Neural progenitor cell (in vitro differentiated cells): ENCODE measurements around the gene POU5F1. TPM values are rescaled to one million over a fixed set of nuclear protein-coding genes. Genes with fewer than 3 reads are reported as not detected.

Source experiments
- DNase-seq: peaks from one replicate; pipeline ENCODE4 v3.0.0-alpha.2; 2016; ENCODE audit warnings: low spot score
- H2AFZ ChIP-seq: fragments of 200-600 bp; sonication (generic); replicated peaks from 2 replicates; pipeline ENCODE4 v1.6.1; 2016; ENCODE audit warnings: antibody characterized with exemption
- H3F3A ChIP-seq: fragments of 200-600 bp; sonication (generic); 2 replicates; pipeline ENCODE4 v1.6.1; 2016; ENCODE audit warnings: antibody characterized with exemption, low read depth
- H3K27ac ChIP-seq: fragments of 200-600 bp; sonication (generic); 2 replicates; pipeline ENCODE4 v1.5.1; 2016; ENCODE audit warnings: mild to moderate bottlenecking
- H3K27me3 ChIP-seq: fragments of 200-600 bp; sonication (generic); 2 replicates; pipeline ENCODE4 v1.6.1; 2016; ENCODE audit warnings: mild to moderate bottlenecking, moderate library complexity
- H3K36me3 ChIP-seq: fragments of 200-600 bp; sonication (generic); 2 replicates; pipeline ENCODE4 v1.5.1; 2016
- H3K4me1 ChIP-seq: fragments of 200-600 bp; sonication (generic); 2 replicates; pipeline ENCODE4 v1.6.1; 2016; ENCODE audit warnings: mixed run types
- H3K4me2 ChIP-seq: fragments of 200-600 bp; sonication (generic); 2 replicates; pipeline ENCODE4 v1.6.1; 2016
- H3K4me3 ChIP-seq: fragments of 200-600 bp; sonication (generic); 2 replicates; pipeline ENCODE4 v1.5.1; 2016
- H3K79me2 ChIP-seq: fragments of 200-600 bp; sonication (generic); 2 replicates; pipeline ENCODE4 v1.6.1; 2016; ENCODE audit warnings: low read depth
- H3K9ac ChIP-seq: fragments of 200-600 bp; sonication (generic); 2 replicates; pipeline ENCODE4 v1.6.1; 2016
- H3K9me3 ChIP-seq: fragments of 200-600 bp; sonication (generic); 2 replicates; pipeline ENCODE4 v1.5.1; 2016; ENCODE audit warnings: low read depth
- H4K20me1 ChIP-seq: fragments of 200-600 bp; sonication (generic); 2 replicates; pipeline ENCODE4 v1.6.1; 2016; ENCODE audit warnings: low read depth
- H3K27ac Mint-ChIP-seq: 3 replicates; pipeline ENCODE4 v1.8.0; 2021; ENCODE audit warnings: mixed read lengths
- H3K27me3 Mint-ChIP-seq: 2 replicates; pipeline ENCODE4 v1.8.0; 2022; ENCODE audit warnings: low read depth, mild to moderate bottlenecking, inconsistent platforms, moderate library complexity, mixed read lengths; ENCODE audit not compliant: insufficient read depth
- H3K36me3 Mint-ChIP-seq: 3 replicates; pipeline ENCODE4 v1.8.0; 2021; ENCODE audit warnings: mixed read lengths
- H3K4me1 Mint-ChIP-seq: 3 replicates; pipeline ENCODE4 v1.8.0; 2021; ENCODE audit warnings: mixed read lengths
- H3K4me3 Mint-ChIP-seq: 3 replicates; pipeline ENCODE4 v1.8.0; 2021; ENCODE audit warnings: mild to moderate bottlenecking, moderate library complexity, mixed read lengths
- H3K9me3 Mint-ChIP-seq: 3 replicates; pipeline ENCODE4 v1.8.0; 2020; ENCODE audit warnings: mixed read lengths
- CTCF ChIP-seq: fragments of 200-600 bp; sonication (generic); IDR thresholded peaks from 2 replicates; pipeline ENCODE4 v1.5.1; 2017; ENCODE audit warnings: antibody characterized with exemption, mild to moderate bottlenecking
- EZH2 ChIP-seq: fragments of 200-600 bp; sonication (generic); IDR thresholded peaks from 2 replicates; pipeline ENCODE4 v1.6.1; 2017; ENCODE audit warnings: antibody characterized with exemption, mild to moderate bottlenecking, moderate library complexity
- EZH2phosphoT487 ChIP-seq: fragments of 200-600 bp; sonication (generic); IDR thresholded peaks from 2 replicates; pipeline ENCODE4 v1.6.1; 2017; ENCODE audit warnings: antibody characterized with exemption
- total RNA-seq: library from RNA; depleted of rRNA; stranded (reverse); fragments of >200 nt; gene quantifications from 2 replicates; pipeline ENCODE4 v1.2.3, GENCODE V29; 2015; ENCODE audit warnings: low replicate concordance

The POU5F1 gene
- total RNA-seq, 1 donor from 2014 or later, result 17.4 TPM

GRCh38 chr6:31129130-31129529, 41.4 kb downstream of the POU5F1 start:
- Mint-ChIP-seq H3K27me3 (peaks cover 6% of the 10 kb centered on the region), H3K9me3 (no peaks in the 10 kb centered on the region), H3K27ac (no peak overlapping the region), H3K36me3 (no peaks in the 10 kb centered on the region), H3K4me1 (peaks cover 16% of the 10 kb centered on the region), H3K4me3 (no peak overlapping the region)
- H3K9ac ChIP-seq, result no peak overlapping the region
- H3K4me1 ChIP-seq, result peaks cover 13% of the 10 kb centered on the region
- H3K4me2 ChIP-seq, result no peak overlapping the region
- no peaks in the 10 kb centered on the region for H4K20me1 ChIP-seq
- no peaks in the 10 kb centered on the region for H3K36me3 ChIP-seq
- H3K9me3 ChIP-seq, result no peaks in the 10 kb centered on the region
- DNase-seq, result no peak
- H3K79me2 ChIP-seq, result no peaks in the 10 kb centered on the region
- no peak for TF ChIP-seq EZH2
- no peak for TF ChIP-seq EZH2phosphoT487
- TF ChIP-seq CTCF, result no peak
- no peak overlapping the region for H2AFZ ChIP-seq
- no peaks in the 10 kb centered on the region for H3K27me3 ChIP-seq
- no peaks in the 10 kb centered on the region for H3F3A ChIP-seq
- no peak overlapping the region for H3K27ac ChIP-seq
- H3K4me3 ChIP-seq, result no peak overlapping the region

DNA sequence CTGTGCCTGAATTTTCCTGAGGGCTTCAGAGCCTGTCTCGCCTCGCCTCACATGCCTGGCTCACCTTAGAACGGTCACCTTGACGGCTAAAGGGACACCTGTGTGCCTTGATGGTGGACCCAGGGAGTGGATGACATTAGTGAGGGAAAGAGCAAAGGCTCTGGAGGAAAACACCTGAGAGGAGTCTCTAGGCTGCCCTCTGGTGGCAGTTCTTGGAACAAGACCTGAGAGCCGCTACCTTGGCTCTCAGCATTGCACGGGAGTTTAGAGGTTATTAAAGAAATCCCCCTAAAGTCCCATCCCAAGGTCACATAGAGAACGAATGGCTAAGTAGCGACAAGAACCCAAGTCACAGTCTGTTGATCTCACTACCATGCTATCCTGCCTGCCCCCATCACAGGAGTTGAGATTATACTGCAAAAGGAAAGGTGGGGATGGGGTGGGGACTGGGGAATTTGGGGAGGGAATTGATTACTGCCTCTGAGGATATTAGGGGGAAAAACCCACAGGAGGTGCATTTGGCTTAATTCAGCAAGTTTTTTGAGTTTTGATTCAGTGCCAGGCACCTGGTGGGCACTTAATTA, 42.3 kb downstream of the POU5F1 start:
- Histone ChIP-seq H3K27ac (no peak overlapping the region), H3K27me3 (no peaks in the 10 kb centered on the region), H3K4me2 (no peak overlapping the region), H3K9ac (no peak overlapping the region), H3K4me3 (no peak overlapping the region), H3K9me3 (no peaks in the 10 kb centered on the region), H3K36me3 (no peaks in the 10 kb centered on the region), H3K79me2 (no peaks in the 10 kb centered on the region), H4K20me1 (no peaks in the 10 kb centered on the region), H2AFZ (no peak overlapping the region), H3F3A (no peaks in the 10 kb centered on the region), H3K4me1 (peaks cover 13% of the 10 kb centered on the region)
- H3K36me3 Mint-ChIP-seq, result no peaks in the 10 kb centered on the region
- no peak for TF ChIP-seq EZH2
- peak; percentile 78 for TF ChIP-seq CTCF
- TF ChIP-seq EZH2phosphoT487, result no peak
- H3K4me1 Mint-ChIP-seq, result peaks cover 20% of the 10 kb centered on the region
- no peak overlapping the region for H3K4me3 Mint-ChIP-seq
- peak; percentile 80 for DNase-seq
- H3K9me3 Mint-ChIP-seq, result no peaks in the 10 kb centered on the region
- H3K27ac Mint-ChIP-seq, result peak overlapping the region; percentile 78
- H3K27me3 Mint-ChIP-seq, result peaks cover 9% of the 10 kb centered on the region

DNA sequence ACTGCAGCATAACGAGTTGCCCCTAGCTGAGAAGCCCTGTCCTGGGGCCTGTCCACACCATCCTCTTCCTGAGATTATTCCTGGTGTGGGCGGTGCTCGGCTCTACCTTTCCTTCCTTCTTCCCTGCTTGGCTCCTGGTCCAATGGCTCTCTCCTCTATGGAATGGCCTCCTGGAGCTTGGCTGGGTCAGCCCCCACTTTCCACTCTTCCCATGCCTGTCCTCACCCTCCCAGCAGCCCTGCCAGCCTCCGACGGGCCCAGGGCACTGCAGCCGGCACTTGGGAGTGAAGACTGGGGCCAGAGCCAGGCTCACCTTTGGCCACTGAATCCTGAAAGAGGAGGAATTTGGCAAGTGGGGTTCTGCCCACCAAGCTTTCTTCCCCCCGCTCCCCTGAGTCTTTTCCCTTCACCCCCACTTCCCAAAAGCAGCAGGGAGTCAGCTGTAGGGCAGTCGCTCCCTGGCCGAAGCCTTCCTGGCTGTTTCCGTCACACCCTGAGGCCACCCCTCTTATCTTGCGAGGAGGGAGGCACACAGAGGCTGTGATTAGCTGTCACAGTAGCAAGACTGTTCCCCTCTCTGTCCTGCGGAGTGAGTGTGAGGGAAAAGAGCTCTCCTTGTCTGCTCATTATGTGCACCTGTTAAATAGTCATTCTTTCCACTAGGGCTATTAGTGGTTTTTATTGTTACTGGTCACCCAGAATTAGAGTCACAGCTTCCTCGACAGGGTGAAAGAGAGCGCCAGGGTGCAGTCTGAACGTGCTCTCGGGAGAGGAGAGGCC, 43.9 kb downstream of the POU5F1 start:
- Mint-ChIP-seq H3K9me3 (no peaks in the 10 kb centered on the region), H3K4me3 (no peak overlapping the region), H3K27ac (peak overlapping the region; percentile 88), H3K4me1 (peaks cover 20% of the 10 kb centered on the region), H3K36me3 (no peaks in the 10 kb centered on the region), H3K27me3 (peaks cover 9% of the 10 kb centered on the region)
- peaks cover 13% of the 10 kb centered on the region for H3K4me1 ChIP-seq
- H3F3A ChIP-seq, result no peaks in the 10 kb centered on the region
- TF ChIP-seq EZH2phosphoT487, result no peak
- TF ChIP-seq CTCF, result no peak
- TF ChIP-seq EZH2, result no peak
- no peaks in the 10 kb centered on the region for H3K27me3 ChIP-seq
- DNase-seq, result no peak
- H3K79me2 ChIP-seq, result no peaks in the 10 kb centered on the region
- peak overlapping the region; percentile 50 for H2AFZ ChIP-seq
- no peaks in the 10 kb centered on the region for H3K9me3 ChIP-seq
- no peak overlapping the region for H3K4me2 ChIP-seq
- no peak overlapping the region for H3K4me3 ChIP-seq
- H3K9ac ChIP-seq, result no peak overlapping the region
- H3K27ac ChIP-seq, result no peak overlapping the region
- H4K20me1 ChIP-seq, result no peaks in the 10 kb centered on the region
- no peaks in the 10 kb centered on the region for H3K36me3 ChIP-seq
